ENCODE measurements around the gene UBE2F. TPM values are rescaled to one million over a fixed set of nuclear protein-coding genes. Genes with fewer than 3 reads are reported as not detected.

UBE2F gene, protein sequence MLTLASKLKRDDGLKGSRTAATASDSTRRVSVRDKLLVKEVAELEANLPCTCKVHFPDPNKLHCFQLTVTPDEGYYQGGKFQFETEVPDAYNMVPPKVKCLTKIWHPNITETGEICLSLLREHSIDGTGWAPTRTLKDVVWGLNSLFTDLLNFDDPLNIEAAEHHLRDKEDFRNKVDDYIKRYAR
- total RNA-seq: 65.9 and 66.1 TPM in 2 replicates

DNA sequence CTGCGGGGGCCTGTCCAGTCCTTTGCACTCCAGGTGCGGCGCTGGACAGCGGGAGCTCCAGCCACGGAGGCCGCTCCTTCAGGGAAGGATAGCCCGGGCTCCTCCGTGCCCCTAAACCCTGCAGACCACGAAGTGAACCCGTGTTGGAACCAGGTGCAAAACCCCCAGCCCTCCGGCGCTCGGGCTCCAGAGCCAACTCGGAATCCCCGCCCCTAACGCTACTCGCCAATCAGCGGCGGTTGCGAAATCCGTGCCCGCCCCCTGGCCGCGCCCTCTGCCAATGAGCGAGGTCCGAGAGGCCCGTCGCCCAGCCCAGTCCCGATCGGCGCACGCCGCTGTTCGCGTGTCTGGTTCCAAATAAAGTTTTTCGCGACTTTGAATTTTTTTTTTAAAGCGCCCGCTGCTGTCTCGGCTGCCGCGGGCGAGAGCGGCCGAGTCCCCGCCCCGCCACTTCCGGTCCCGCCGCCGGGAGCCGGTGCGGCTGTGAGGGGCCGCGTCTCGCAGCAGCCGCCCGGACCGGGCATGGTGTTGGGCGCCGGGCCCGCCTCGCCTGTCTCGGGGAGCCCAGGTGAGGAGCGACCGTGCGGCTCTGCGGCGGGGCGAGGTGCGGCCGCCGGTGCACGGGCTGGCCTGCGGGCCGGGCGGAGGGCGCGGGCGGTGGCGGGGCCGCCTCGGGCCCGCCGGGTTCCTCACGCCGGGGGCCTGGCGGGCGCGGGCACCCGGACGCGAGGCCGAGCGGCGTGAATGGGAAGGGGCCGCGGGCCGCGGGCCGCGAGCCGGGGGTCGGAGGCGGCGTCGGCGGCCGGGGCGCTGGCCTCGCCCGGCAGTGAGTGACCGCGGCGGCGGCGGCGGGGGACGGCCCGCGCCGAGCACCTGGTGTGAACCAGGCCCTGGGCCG is at the start of gene UBE2F:
Gene UBE2F (plus strand): TSS at position 450 of the 898 bp plus-strand sequence. CDS start 6,094 bp downstream, outside the sequence.

DNA sequence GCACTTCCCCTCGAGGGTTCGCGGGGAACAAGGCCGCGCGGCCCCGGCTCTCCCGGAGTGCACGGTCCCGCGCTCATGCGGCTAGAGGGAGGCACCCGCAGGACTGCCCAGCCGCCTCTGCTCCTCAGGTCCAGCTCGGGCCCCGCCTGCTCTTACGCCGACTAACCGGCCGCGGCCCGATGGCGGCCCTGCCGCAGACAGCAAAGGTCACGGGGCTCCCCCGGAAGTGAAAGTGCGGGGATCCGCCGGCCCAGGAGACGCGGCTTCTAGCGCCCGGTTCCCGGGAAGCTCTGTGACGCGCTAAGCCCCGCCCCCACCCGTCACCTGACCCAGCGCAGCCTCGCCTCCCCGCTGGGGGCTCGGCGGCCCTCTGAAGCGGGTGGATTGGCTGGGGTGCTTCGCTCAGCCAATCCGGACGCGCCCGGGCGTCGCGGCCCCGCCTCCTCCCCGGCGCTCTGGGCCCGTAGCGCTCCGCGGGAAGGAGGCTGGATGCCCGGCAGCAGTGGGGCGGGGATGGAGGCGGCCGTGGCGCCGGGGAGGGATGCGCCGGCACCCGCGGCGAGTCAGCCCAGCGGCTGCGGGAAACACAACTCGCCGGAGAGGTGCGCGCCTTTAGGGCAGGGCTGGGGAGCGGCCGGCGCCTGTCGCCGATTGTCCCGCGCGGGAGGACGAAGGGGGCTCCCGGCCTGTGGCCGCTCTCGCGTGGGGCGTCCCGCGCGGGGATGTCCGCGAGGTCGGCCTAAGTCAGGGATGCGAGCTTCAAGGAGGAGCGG is 93.9 kb downstream of the UBE2F start, which contains the start of gene SCLY:
Gene SCLY (plus strand): TSS at position 460 of the 773 bp plus-strand sequence. CDS start 54 bp downstream, at position 514.

Other genes starting within 250 kb of the UBE2F start
- gene RBM44, start 168.2 kb upstream of the UBE2F start, total RNA-seq: 0.18 and 0.30 TPM in 2 replicates
- gene RAMP1, start 107.4 kb upstream of the UBE2F start, total RNA-seq: 0.23 and 1.5 TPM in 2 replicates
- gene SCLY, start 94.0 kb downstream of the UBE2F start, total RNA-seq: 14.8 and 16.9 TPM in 2 replicates
- gene ESPNL, start 133.3 kb downstream of the UBE2F start, total RNA-seq: 1.5 and 1.9 TPM in 2 replicates
- under 0.01 and 0.14 TPM in 2 replicates for gene KLHL30, start 171.7 kb downstream of the UBE2F start, total RNA-seq
- gene ERFE, start 192.0 kb downstream of the UBE2F start, total RNA-seq: 0.65 TPM in 1 of 2 replicates, not detected in the other
- 18.5 and 21.1 TPM in 2 replicates for gene ILKAP, start 236.7 kb downstream of the UBE2F start, total RNA-seq